ENCODE results near the gene FTSJ1.

GRCh38 chrX:48508400-48509244 lies 32.6 kb downstream of the FTSJ1 start, which contains the start of gene PORCN:
- TF ChIP-seq, protein P1, sequence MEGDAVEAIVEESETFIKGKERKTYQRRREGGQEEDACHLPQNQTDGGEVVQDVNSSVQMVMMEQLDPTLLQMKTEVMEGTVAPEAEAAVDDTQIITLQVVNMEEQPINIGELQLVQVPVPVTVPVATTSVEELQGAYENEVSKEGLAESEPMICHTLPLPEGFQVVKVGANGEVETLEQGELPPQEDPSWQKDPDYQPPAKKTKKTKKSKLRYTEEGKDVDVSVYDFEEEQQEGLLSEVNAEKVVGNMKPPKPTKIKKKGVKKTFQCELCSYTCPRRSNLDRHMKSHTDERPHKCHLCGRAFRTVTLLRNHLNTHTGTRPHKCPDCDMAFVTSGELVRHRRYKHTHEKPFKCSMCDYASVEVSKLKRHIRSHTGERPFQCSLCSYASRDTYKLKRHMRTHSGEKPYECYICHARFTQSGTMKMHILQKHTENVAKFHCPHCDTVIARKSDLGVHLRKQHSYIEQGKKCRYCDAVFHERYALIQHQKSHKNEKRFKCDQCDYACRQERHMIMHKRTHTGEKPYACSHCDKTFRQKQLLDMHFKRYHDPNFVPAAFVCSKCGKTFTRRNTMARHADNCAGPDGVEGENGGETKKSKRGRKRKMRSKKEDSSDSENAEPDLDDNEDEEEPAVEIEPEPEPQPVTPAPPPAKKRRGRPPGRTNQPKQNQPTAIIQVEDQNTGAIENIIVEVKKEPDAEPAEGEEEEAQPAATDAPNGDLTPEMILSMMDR (conservative IDR thresholded peaks at IDR 0.05; ENCODE audit: low read depth, low read length) = no peak
- TF ChIP-seq ELK1 (IDR thresholded peaks at IDR 0.05; ENCODE audit: borderline replicate concordance, low read depth, low read length) = no peak
- TF ChIP-seq POLR2A (IDR thresholded peaks at IDR 0.05; ENCODE audit: low read depth, low read length) = no peak
- no peak for TF ChIP-seq SMC3 (IDR thresholded peaks at IDR 0.05; ENCODE audit: low read depth, low read length)
- TF ChIP-seq MXI1 (IDR thresholded peaks at IDR 0.05; ENCODE audit: borderline replicate concordance, low read depth, low read length) = no peak
- no peak for TF ChIP-seq MAFK (IDR thresholded peaks at IDR 0.05; ENCODE audit: low read depth, low read length)
- no peak for TF ChIP-seq CEBPB (IDR thresholded peaks at IDR 0.05; ENCODE audit: low read depth, low read length)
- TF ChIP-seq BHLHE40 (IDR thresholded peaks at IDR 0.05; ENCODE audit: low read depth, low read length) = no peak
- no peak for TF ChIP-seq RAD21 (IDR thresholded peaks at IDR 0.05; ENCODE audit: low read length)
- TF ChIP-seq RCOR1 (IDR thresholded peaks at IDR 0.05; ENCODE audit: insufficient replicate concordance, low read length) = no peak
- TF ChIP-seq RFX5 (IDR thresholded peaks at IDR 0.05; ENCODE audit: low read depth, low read length) = no peak
- no peak for TF ChIP-seq NFE2L2 (IDR thresholded peaks at IDR 0.05; ENCODE audit: low read depth, low read length)
